Measurements from ENCODE around the gene NFKB1.
"Not testable (repeated sequence)": the region's sequence is repeated elsewhere in the genome, so short reads cannot be mapped to it uniquely, and the experiment has no call there.

The NFKB1 gene

GRCh38 chr4:102560571-102561341 is 59.6 kb downstream of the NFKB1 start:
- in situ Hi-C loops (cut with MboI; ENCODE audit: low sequenced_read_pairs), result no loop called here

- in situ Hi-C loops (cut with MboI; ENCODE audit: low sequenced_read_pairs), result no loop called here
These were observed 61.8 kb downstream of the NFKB1 start for GRCh38 chr4:102563000-102563399.

- in situ Hi-C loops (cut with MboI; ENCODE audit: low sequenced_read_pairs), result no loop called here
These were observed 63.4 kb downstream of the NFKB1 start for GRCh38 chr4:102564399-102565059.

GRCh38 chr4:102565696-102566095 is 64.5 kb downstream of the NFKB1 start:
- in situ Hi-C loops (cut with MboI; ENCODE audit: low sequenced_read_pairs), result no loop called here

GRCh38 chr4:102566426-102566825 is 65.3 kb downstream of the NFKB1 start:
- in situ Hi-C loops (cut with MboI; ENCODE audit: low sequenced_read_pairs), result no loop called here

- in situ Hi-C loops (cut with MboI; ENCODE audit: low sequenced_read_pairs), result no loop called here
These were observed 66.3 kb downstream of the NFKB1 start for GRCh38 chr4:102567427-102567826.

GRCh38 chr4:102569200-102569599 is 68.0 kb downstream of the NFKB1 start:
- in situ Hi-C loops (cut with MboI; ENCODE audit: low sequenced_read_pairs), result no loop called here

GRCh38 chr4:102570211-102570610 is 69.1 kb downstream of the NFKB1 start:
- in situ Hi-C loops (cut with MboI; ENCODE audit: low sequenced_read_pairs), result not testable (repeated sequence)

GRCh38 chr4:102572452-102572851 is 71.3 kb downstream of the NFKB1 start:
- in situ Hi-C loops (cut with MboI; ENCODE audit: low sequenced_read_pairs), result no loop called here

- in situ Hi-C loops (cut with MboI; ENCODE audit: low sequenced_read_pairs), result no loop called here
These were observed 73.2 kb downstream of the NFKB1 start for GRCh38 chr4:102574317-102574716.

- in situ Hi-C loops (cut with MboI; ENCODE audit: low sequenced_read_pairs), result no loop called here
These were observed 74.4 kb downstream of the NFKB1 start for GRCh38 chr4:102575369-102576129.

GRCh38 chr4:102578270-102578669 is 77.1 kb downstream of the NFKB1 start:
- in situ Hi-C loops (cut with MboI; ENCODE audit: low sequenced_read_pairs), result no loop called here

- in situ Hi-C loops (cut with MboI; ENCODE audit: low sequenced_read_pairs), result no loop called here
These were observed 77.7 kb downstream of the NFKB1 start for GRCh38 chr4:102578819-102579218.

GRCh38 chr4:102579794-102580462 is 78.8 kb downstream of the NFKB1 start:
- in situ Hi-C loops (cut with MboI; ENCODE audit: low sequenced_read_pairs), result no loop called here

GRCh38 chr4:102580463-102580842 is 79.3 kb downstream of the NFKB1 start:
- in situ Hi-C loops (cut with MboI; ENCODE audit: low sequenced_read_pairs), result no loop called here

- in situ Hi-C loops (cut with MboI; ENCODE audit: low sequenced_read_pairs), result no loop called here
These were observed 82.9 kb downstream of the NFKB1 start for GRCh38 chr4:102584091-102584490.

- in situ Hi-C loops (cut with MboI; ENCODE audit: low sequenced_read_pairs), result no loop called here
These were observed 84.2 kb downstream of the NFKB1 start for GRCh38 chr4:102585329-102585728.

GRCh38 chr4:102586002-102586643 is 85.0 kb downstream of the NFKB1 start:
- in situ Hi-C loops (cut with MboI; ENCODE audit: low sequenced_read_pairs), result no loop called here

GRCh38 chr4:102586644-102587021 is 85.5 kb downstream of the NFKB1 start:
- in situ Hi-C loops (cut with MboI; ENCODE audit: low sequenced_read_pairs), result no loop called here

- in situ Hi-C loops (cut with MboI; ENCODE audit: low sequenced_read_pairs), result no loop called here
These were observed 88.6 kb downstream of the NFKB1 start for GRCh38 chr4:102589743-102590142.

GRCh38 chr4:102592256-102592655 is 91.1 kb downstream of the NFKB1 start:
- in situ Hi-C loops (cut with MboI; ENCODE audit: low sequenced_read_pairs), result no loop called here
